ENCODE measurements around the gene APBB2. TPM values are rescaled to one million over a fixed set of nuclear protein-coding genes. Genes with fewer than 3 reads are reported as not detected.

APBB2 gene
- total and polyA plus RNA-seq, 11 donors = 8.6 to 39.1 (median 26.7) TPM

DNA sequence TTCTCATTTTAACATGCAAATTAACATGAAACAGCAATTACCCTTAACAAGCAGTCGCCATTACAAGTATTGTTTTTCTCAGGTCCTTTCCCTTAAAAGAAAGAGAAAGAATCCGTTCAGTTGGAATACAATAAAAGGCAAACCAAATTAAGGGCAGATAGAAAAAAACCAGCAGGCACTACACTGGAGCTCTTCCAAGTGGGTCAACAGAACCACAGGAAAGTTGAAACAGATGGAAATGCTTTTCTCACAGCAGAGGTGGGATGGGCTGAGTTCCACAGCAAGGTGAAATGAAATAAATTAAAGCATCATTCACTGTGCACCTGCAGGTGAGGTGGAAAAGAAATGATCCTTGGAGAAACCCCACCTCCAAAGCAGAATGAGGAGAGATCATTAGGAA is 102.6 kb downstream of the APBB2 start:
- DNase-seq (no peak), ATAC-seq (no peak)
- Histone ChIP-seq H3K9me3 (peaks cover 0 to 18% (median 0%) of the 10 kb centered on the region in 12 donors), H3K27me3 (no peaks in the 10 kb centered on the region), H3K4me3 (no peak overlapping the region), H3K36me3 (no peaks in the 10 kb centered on the region), H3K4me1 (peaks cover 0 to 16% (median 1%) of the 10 kb centered on the region in 12 donors), H3K27ac (no peak overlapping the region)
- WGBS, 4 donors = 64 to 70% (median 67%) methylated on average over 2 of the region's 2 CpGs
- intact Hi-C loops (cut with DNase I) = no loop called here
- TF ChIP-seq, protein P1, sequence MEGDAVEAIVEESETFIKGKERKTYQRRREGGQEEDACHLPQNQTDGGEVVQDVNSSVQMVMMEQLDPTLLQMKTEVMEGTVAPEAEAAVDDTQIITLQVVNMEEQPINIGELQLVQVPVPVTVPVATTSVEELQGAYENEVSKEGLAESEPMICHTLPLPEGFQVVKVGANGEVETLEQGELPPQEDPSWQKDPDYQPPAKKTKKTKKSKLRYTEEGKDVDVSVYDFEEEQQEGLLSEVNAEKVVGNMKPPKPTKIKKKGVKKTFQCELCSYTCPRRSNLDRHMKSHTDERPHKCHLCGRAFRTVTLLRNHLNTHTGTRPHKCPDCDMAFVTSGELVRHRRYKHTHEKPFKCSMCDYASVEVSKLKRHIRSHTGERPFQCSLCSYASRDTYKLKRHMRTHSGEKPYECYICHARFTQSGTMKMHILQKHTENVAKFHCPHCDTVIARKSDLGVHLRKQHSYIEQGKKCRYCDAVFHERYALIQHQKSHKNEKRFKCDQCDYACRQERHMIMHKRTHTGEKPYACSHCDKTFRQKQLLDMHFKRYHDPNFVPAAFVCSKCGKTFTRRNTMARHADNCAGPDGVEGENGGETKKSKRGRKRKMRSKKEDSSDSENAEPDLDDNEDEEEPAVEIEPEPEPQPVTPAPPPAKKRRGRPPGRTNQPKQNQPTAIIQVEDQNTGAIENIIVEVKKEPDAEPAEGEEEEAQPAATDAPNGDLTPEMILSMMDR (IDR thresholded peaks at IDR 0.05) = no peak
- TF ChIP-seq POLR2A (IDR thresholded peaks at IDR 0.05) = no peak

DNA sequence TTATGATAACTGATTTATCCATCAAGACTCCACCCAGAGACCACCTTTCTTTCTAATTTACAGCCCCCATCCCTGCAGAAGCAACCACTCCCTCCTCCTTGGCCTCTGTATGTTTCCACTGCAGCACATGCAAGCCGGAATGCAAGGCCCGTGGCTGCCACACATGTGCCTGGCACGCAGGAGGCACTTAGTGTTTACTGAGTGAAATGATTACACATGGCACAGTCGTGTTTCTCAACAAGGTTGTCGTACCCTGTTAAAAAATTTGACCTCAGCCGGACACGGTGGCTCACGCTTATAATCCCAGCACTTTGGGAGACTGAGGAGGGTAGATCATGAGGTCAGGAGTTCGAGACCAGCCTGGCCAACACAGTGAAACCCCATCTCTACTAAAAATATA is 104.3 kb downstream of the APBB2 start:
- ATAC-seq (no peak), DNase-seq (no peak)
- peaks cover 0 to 5% (median 0%) of the 10 kb centered on the region in 12 donors for H3K9me3 ChIP-seq
- 92 to 98% (median 96%) methylated on average over 9 of the region's 9 CpGs for WGBS, 4 donors
- intact Hi-C loops (cut with DNase I) = no loop called here
- no peak overlapping the region for H3K27ac ChIP-seq
- TF ChIP-seq POLR2A (IDR thresholded peaks at IDR 0.05) = no peak
- TF ChIP-seq, protein P1 (IDR thresholded peaks at IDR 0.05) = no peak
- H3K4me3 ChIP-seq = no peak overlapping the region
- no peaks in the 10 kb centered on the region for H3K36me3 ChIP-seq
- H3K27me3 ChIP-seq = no peaks in the 10 kb centered on the region
- H3K4me1 ChIP-seq = peaks cover 0 to 22% (median 2%) of the 10 kb centered on the region in 12 donors

DNA sequence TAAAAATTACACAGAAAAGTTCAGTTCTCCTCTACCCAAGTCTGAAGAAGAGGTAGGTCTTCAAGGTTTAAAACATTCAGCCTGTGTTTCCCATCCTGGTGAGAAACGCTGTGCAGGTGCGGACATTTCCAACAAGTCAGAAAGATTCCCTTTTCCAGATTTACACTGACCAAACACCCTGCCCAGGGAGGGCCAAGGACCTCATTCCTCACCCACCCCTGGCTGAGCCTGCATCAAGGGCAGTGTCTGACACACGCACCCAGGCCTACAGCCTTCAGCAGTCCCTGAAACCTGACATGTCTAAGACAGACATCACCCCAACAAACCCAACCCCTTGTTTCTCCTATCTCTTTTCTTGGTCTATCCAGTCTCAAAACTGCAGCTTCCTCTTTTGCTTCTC is 105.9 kb downstream of the APBB2 start:
- no peak for TF ChIP-seq POLR2A (IDR thresholded peaks at IDR 0.05)
- TF ChIP-seq, protein P1 (IDR thresholded peaks at IDR 0.05) = no peak
- Histone ChIP-seq H3K4me3 (no peak overlapping the region), H3K27ac (no peak overlapping the region), H3K27me3 (no peaks in the 10 kb centered on the region), H3K36me3 (no peaks in the 10 kb centered on the region), H3K4me1 (peaks cover 0 to 33% (median 7%) of the 10 kb centered on the region in 12 donors), H3K9me3 (peaks cover 0 to 3% (median 0%) of the 10 kb centered on the region in 12 donors)
- intact Hi-C loops (cut with DNase I) = loop anchor here in 2 of 10 donors (10.0 kb wide), 2 partner anchors 54 to 184 kb away; no protein-coding TSS in a partner anchor
- no peak for DNase-seq
- ATAC-seq = no peak
- WGBS, 4 donors = 92 to 99% (median 96%) methylated on average over 3 of the region's 3 CpGs

DNA sequence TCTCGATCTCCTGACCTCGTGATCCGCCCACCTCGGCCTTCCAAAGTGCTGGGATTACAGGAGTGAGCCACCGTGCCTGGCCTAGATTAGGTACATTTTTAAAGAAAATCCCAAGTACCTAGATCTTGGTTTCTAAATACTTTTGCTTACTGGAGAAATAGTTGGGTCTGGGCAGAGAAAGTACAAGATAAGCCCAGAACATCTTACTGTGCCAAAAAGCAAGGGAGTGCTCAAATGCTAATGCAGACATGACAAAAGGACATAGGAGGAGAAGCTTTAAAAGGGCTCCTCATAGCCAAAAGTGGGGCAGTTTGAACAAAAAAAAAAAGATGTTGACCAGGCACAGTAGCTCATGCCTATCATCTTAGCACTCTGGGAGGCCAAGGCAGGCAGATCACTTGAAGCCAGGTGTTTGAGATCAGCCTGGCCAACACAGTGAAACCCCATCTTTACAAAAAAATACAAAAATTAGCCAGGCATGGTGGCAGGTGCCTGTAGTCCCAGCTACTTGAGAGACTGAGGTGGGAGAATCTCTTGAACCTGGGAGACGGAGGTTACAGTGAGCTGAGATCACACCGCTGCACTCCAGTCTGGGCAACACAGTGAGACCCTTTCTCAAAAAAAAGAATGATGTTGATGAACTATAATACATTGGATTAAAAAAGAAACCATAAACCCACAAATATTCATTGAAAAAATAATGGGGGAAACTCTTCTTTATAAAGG is 107.5 kb downstream of the APBB2 start:
- H3K27ac ChIP-seq = no peak overlapping the region
- H3K4me3 ChIP-seq = no peak overlapping the region
- H3K4me1 ChIP-seq = peaks cover 0 to 37% (median 5%) of the 10 kb centered on the region in 12 donors
- H3K9me3 ChIP-seq = peaks cover 0 to 3% (median 0%) of the 10 kb centered on the region in 12 donors
- no peaks in the 10 kb centered on the region for H3K36me3 ChIP-seq
- DNase-seq (no peak), ATAC-seq (no peak)
- WGBS, 4 donors = 91 to 98% (median 94%) methylated on average over 7 of the region's 7 CpGs
- no peaks in the 10 kb centered on the region for H3K27me3 ChIP-seq
- TF ChIP-seq, protein P1 (IDR thresholded peaks at IDR 0.05) = no peak
- TF ChIP-seq POLR2A (IDR thresholded peaks at IDR 0.05) = no peak
- intact Hi-C loops (cut with DNase I) = loop anchor here in 2 of 10 donors (10.0 kb wide), 2 partner anchors 52 to 182 kb away; no protein-coding TSS in a partner anchor

All from heart left ventricle (tissue), 16 donors.